ENCODE results near the gene COA3. TPM values are rescaled to one million over a fixed set of nuclear protein-coding genes. Genes with fewer than 3 reads are reported as not detected.

Gene COA3
- polyA plus RNA-seq (83.6 to 97.8 TPM (median 92.4 TPM) in 3 replicates), polyA minus RNA-seq (36.0 to 54.3 TPM (median 41.2 TPM) in 3 replicates)
- polyA plus RNA-seq (2011; ENCODE audit: low read depth): 9.0 TPM
- polyA plus RNA-seq (2011; cell fraction: cytosol; rRNA removed): 98.9 and 109 TPM in 2 replicates
- 39.4 and 43.3 TPM in 2 replicates for polyA plus RNA-seq (2011; cell fraction: nucleus; rRNA removed)
- polyA plus RNA-seq (2012; ENCODE audit: low replicate concordance): 55.9 and 93.7 TPM in 2 replicates
- polyA minus RNA-seq (2011; cell fraction: cytosol; rRNA and poly(A)+ RNA removed): 28.0 TPM
- 9.5 and 9.7 TPM in 2 replicates for polyA minus RNA-seq (2011; cell fraction: nucleus; rRNA and poly(A)+ RNA removed)

GRCh38 chr17:42798383-42799380 is at the start of gene COA3, which contains the start of gene CNTD1:
TSS of gene COA3 (minus strand) at chr17:42798704. CDS start at chr17:42798681, 23 bp downstream.
TSS of gene CNTD1 (plus strand) at chr17:42798861. CDS start at chr17:42799068, 207 bp downstream.
- Histone ChIP-seq H3K9me3 (ENCODE audit: control insufficient read depth, low read depth, low read length) (no peaks in the 10 kb centered on the region), H3K9ac (ENCODE audit: control insufficient read depth, extremely low read depth, insufficient read depth, low read length) (peak within 1 kb of the TSS; percentile 85), H3K4me2 (ENCODE audit: control insufficient read depth, extremely low read depth, insufficient read depth, low read depth, low read length) (peak within 1 kb of the TSS; percentile 68), H3K4me3 (ENCODE audit: control insufficient read depth in 2 of 3, extremely low read depth in 1 of 3, insufficient read depth in 2 of 3, low read depth in 1 of 3, low read length in 3 of 3) (peak within 1 kb of the TSS; percentile 79 to 90 (median 84)), H4K20me1 (ENCODE audit: control insufficient read depth, extremely low read depth, insufficient read depth, low read length) (no peaks in the 10 kb centered on the region), H3K27ac (ENCODE audit: control insufficient read depth, insufficient read depth, low read length) (peak within 1 kb of the TSS; percentile 51), H3K4me1 (ENCODE audit: control insufficient read depth, extremely low read depth, insufficient read depth, low read length) (peaks cover 14% of the 10 kb centered on the region), H3K9me1 (ENCODE audit: control insufficient read depth, extremely low read depth, insufficient read depth, low read length) (no peaks in the 10 kb centered on the region), H2AFZ (ENCODE audit: control insufficient read depth, low read length) (peak within 1 kb of the TSS; percentile 97), H3K36me3 (ENCODE audit: control insufficient read depth in 2 of 2, extremely low read depth in 1 of 2, insufficient read depth in 2 of 2, low read length in 2 of 2) (peaks cover 0 to 5% of the 10 kb centered on the region in 2 experiments), H3K27me3 (ENCODE audit: control insufficient read depth, extremely low read depth, insufficient read depth, low read length) (no peaks in the 10 kb centered on the region), H3K79me2 (ENCODE audit: control insufficient read depth, insufficient read depth, low read length) (peaks cover 4% of the 10 kb centered on the region)
- peak in 1 of 3 experiments; percentile 15 for TF ChIP-seq CTCF (optimal IDR thresholded peaks at IDR 0.05 in 1 of 3, IDR thresholded peaks at IDR 0.05 in 1 of 3, conservative IDR thresholded peaks at IDR 0.05 in 1 of 3; ENCODE audit: extremely low read depth in 1 of 3, insufficient read depth in 2 of 3, low read length in 3 of 3)
- TF ChIP-seq EZH2 (IDR thresholded peaks at IDR 0.05; ENCODE audit: low read length): no peak
- FAIRE-seq: no peak
- dilution Hi-C loops (cut with MboI; ENCODE audit: extremely low pct_ligation_motif_present, low sequenced_read_pairs): no loop called here
- no peak for DNase-seq (ENCODE audit: low read depth, low spot score)

- TF ChIP-seq EZH2 (IDR thresholded peaks at IDR 0.05; ENCODE audit: low read length): no peak
- H3K79me2 ChIP-seq (ENCODE audit: control insufficient read depth, insufficient read depth, low read length): no peaks in the 10 kb centered on the region
- FAIRE-seq (no peak), DNase-seq (ENCODE audit: low read depth, low spot score) (no peak)
- no peaks in the 10 kb centered on the region for H3K4me1 ChIP-seq (ENCODE audit: control insufficient read depth, extremely low read depth, insufficient read depth, low read length)
- no peaks in the 10 kb centered on the region for H3K27me3 ChIP-seq (ENCODE audit: control insufficient read depth, extremely low read depth, insufficient read depth, low read length)
- no peak overlapping the region for H2AFZ ChIP-seq (ENCODE audit: control insufficient read depth, low read length)
- H3K27ac ChIP-seq (ENCODE audit: control insufficient read depth, insufficient read depth, low read length): no peak overlapping the region
- H3K4me2 ChIP-seq (ENCODE audit: control insufficient read depth, extremely low read depth, insufficient read depth, low read depth, low read length): no peak overlapping the region
- no peak overlapping the region for H3K4me3 ChIP-seq (ENCODE audit: control insufficient read depth in 2 of 3, extremely low read depth in 1 of 3, insufficient read depth in 2 of 3, low read depth in 1 of 3, low read length in 3 of 3)
- H4K20me1 ChIP-seq (ENCODE audit: control insufficient read depth, extremely low read depth, insufficient read depth, low read length): peaks cover 3% of the 10 kb centered on the region
- no peaks in the 10 kb centered on the region for H3K9me3 ChIP-seq (ENCODE audit: control insufficient read depth, low read depth, low read length)
- dilution Hi-C loops (cut with MboI; ENCODE audit: extremely low pct_ligation_motif_present, low sequenced_read_pairs): loop anchor here (25.0 kb wide), 1 partner anchor 89 kb away; no protein-coding TSS in a partner anchor
- no peaks in the 10 kb centered on the region for H3K9me1 ChIP-seq (ENCODE audit: control insufficient read depth, extremely low read depth, insufficient read depth, low read length)
- H3K36me3 ChIP-seq (ENCODE audit: control insufficient read depth in 2 of 2, extremely low read depth in 1 of 2, insufficient read depth in 2 of 2, low read length in 2 of 2): peaks cover 19 to 20% of the 10 kb centered on the region in 2 experiments
- H3K9ac ChIP-seq (ENCODE audit: control insufficient read depth, extremely low read depth, insufficient read depth, low read length): no peak overlapping the region
Measured at GRCh38 chr17:42848093-42848492, 49.6 kb upstream of the COA3 start.

Data from keratinocyte (primary cell).